LNCaP clone FGC (cell line): ENCODE data around the gene OIP5.

Experiments
- DNase-seq: peaks from one replicate; pipeline ENCODE4 v3.0.0-alpha.2; 2011; ENCODE audit warnings: low read depth
- H3K4me3 ChIP-seq: 2 replicates; pipeline ENCODE4 v1.5.1; 2011; ENCODE audit warnings: mild to moderate bottlenecking, low read depth, low read length, control low read depth
- CTCF ChIP-seq: IDR thresholded peaks from 2 replicates; pipeline ENCODE4 v1.5.1; 2012; ENCODE audit warnings: mild to moderate bottlenecking; ENCODE audit not compliant: control insufficient read depth, insufficient read depth; ENCODE audit errors: extremely low read depth

Gene OIP5

GRCh38 chr15:41332194-41333025 lies at the start of gene OIP5, which contains the start of gene NUSAP1:
Gene OIP5 (minus strand): TSS chr15:41332591. CDS start chr15:41332561, 30 bp downstream.
Gene NUSAP1 (plus strand): TSS chr15:41332881. CDS start chr15:41332958, 77 bp downstream.
- peak; percentile 100 for DNase-seq
- peak within 1 kb of the TSS; percentile 96 for H3K4me3 ChIP-seq
- no peak for TF ChIP-seq CTCF

GRCh38 chr15:41377978-41378377 lies 45.6 kb upstream of the OIP5 start:
- DNase-seq: no peak
- no peak for TF ChIP-seq CTCF
- H3K4me3 ChIP-seq: no peak overlapping the region

DNA sequence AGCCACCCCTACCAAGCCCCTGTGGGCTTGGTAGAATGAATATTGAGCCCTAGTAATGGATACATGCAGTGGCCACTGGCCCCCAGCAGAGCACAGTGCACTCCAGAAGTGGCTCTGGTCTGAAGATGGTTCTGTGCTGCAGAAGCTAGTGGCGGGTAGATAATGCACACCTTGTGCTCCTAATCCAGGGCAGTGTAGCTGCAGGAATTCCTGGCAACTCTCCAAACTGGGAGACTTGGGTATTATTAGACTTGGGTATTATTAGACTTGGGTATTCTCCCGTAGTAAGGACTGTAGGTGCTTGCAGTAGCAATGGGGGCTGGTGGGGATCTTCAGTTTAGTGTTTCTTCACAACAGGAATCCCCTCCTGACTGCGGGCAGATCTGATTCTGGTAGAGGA lies 35.0 kb upstream of the OIP5 start:
- no peak for DNase-seq
- TF ChIP-seq CTCF: no peak
- no peak overlapping the region for H3K4me3 ChIP-seq

- TF ChIP-seq CTCF: no peak
- no peak for DNase-seq
- H3K4me3 ChIP-seq: no peak overlapping the region
These were observed 22.0 kb upstream of the OIP5 start for GRCh38 chr15:41354371-41354770.

DNA sequence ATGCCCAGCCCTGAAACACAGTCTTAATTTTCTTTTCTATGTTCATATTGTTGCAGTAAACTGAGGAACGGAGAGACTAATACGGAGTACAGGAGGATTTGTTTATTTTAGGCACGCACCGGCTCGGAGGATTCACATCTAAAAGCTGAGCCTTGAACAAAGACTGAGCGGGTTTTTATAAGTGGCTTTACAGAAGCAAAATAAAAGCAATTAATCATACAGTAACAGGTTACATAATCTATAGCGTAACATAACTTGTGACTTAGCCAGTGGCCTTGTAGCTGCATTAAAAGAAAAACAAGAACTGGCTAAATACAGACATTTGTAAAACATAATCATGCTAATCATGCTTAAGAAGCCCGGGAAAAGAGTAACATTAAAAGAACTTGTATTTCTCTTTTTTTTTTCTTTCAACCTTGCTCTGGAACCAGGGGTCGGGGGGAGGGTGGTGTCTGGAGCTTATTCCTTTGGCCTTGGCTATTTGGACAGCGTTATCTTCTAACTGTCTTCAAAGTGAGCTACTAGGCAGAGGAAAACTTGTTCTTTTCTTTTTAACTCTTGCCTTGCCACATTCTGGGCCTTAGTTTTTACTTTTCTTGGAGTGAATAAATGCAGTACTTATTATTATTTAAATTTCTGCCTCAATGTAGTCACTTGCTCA lies 17.8 kb upstream of the OIP5 start:
- TF ChIP-seq CTCF: no peak
- no peak for DNase-seq
- H3K4me3 ChIP-seq: no peak overlapping the region

GRCh38 chr15:41347236-41347635 lies 14.8 kb upstream of the OIP5 start:
- no peak overlapping the region for H3K4me3 ChIP-seq
- no peak for TF ChIP-seq CTCF
- no peak for DNase-seq
